C4-2B (cell line): ENCODE measurements around the gene VRK3.

Experiments
- H3K27ac ChIP-seq: fragments of 450-650 bp; 2 replicates; pipeline ENCODE4 v1.5.1; 2017
- ZFX ChIP-seq: fragments of 450-650 bp; IDR thresholded peaks from 2 replicates; pipeline ENCODE4 v1.6.1; 2017
- TF ChIP-seq, protein P1 (sequence below): fragments of 450-650 bp; conservative IDR thresholded peaks from 2 replicates; pipeline ENCODE4 v1.5.1; 2017; ENCODE audit warnings: mild to moderate bottlenecking

Gene VRK3

DNA sequence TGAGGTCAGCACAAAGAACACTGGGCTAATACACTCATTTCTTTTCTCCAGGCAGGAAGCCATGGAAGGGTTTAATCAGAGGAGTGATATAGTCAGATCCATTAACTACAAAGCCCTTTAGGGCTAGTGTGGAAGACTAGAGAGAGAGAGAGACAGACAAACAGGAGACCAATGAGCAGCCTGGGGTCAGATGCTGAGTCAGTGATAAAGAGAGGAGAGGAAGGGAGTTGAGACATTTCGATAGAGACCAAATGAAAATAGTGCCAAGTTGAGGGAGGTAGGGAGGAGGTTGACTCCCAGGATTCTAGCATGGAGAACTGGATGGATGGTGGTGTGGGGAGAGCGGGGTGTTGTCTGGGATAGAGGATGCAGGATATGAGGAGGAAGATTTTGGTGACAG lies 18.8 kb upstream of the VRK3 start:
- no peak for TF ChIP-seq ZFX
- no peak overlapping the region for H3K27ac ChIP-seq

DNA sequence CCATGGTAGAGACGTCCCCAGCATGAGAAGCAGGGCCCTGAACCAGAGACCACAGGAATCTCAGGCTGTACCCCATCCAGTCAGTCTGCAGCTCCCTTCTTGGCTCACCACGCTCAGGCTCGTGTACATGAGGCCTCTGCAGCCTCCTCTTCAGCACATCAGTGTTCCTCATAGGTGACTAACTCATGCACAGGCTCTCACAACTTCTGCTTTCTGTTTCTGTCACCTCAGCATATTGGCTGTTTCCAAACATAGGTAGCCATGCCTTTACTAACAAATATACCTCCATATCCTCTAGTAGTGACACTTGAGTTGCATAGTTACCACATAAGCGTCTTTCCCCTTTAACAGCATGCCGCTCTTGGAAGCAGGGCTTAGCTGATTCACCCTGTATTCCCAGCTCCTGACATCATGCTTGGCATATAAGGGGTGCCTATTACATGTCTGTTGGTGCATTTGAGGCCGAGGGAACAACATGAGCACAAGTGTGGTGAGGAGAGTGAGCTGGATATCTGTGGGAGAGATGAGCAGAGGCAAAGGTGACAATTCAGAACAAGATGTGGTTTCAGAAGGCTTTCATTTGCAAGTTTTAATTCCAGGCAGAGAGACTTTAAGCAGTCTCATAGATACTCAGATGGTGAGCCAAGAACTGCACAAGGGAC lies 17.3 kb upstream of the VRK3 start:
- TF ChIP-seq ZFX, result no peak
- TF ChIP-seq, protein P1, sequence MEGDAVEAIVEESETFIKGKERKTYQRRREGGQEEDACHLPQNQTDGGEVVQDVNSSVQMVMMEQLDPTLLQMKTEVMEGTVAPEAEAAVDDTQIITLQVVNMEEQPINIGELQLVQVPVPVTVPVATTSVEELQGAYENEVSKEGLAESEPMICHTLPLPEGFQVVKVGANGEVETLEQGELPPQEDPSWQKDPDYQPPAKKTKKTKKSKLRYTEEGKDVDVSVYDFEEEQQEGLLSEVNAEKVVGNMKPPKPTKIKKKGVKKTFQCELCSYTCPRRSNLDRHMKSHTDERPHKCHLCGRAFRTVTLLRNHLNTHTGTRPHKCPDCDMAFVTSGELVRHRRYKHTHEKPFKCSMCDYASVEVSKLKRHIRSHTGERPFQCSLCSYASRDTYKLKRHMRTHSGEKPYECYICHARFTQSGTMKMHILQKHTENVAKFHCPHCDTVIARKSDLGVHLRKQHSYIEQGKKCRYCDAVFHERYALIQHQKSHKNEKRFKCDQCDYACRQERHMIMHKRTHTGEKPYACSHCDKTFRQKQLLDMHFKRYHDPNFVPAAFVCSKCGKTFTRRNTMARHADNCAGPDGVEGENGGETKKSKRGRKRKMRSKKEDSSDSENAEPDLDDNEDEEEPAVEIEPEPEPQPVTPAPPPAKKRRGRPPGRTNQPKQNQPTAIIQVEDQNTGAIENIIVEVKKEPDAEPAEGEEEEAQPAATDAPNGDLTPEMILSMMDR, result no peak
- no peak overlapping the region for H3K27ac ChIP-seq

DNA sequence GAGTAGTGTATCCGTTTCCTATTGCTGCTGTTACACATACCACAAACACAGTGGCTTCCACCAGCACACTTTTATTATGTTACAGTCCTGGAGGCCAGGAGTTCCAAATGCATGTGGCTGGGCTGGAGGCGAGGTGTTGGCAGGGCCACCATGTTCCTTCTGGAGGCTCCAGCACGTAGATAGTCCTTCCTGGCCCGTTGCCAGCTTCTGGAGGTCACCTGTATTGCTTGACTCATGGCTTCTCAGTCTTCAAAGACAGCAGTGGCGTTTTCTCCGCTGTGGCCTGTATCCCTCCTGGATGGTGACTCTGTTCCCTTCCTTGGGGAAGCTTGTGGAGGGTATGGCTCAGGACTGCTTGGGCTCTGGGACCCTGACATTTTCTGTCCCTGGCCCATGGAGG lies 15.8 kb upstream of the VRK3 start:
- TF ChIP-seq, protein P1, result no peak
- no peak for TF ChIP-seq ZFX
- H3K27ac ChIP-seq, result no peak overlapping the region

DNA sequence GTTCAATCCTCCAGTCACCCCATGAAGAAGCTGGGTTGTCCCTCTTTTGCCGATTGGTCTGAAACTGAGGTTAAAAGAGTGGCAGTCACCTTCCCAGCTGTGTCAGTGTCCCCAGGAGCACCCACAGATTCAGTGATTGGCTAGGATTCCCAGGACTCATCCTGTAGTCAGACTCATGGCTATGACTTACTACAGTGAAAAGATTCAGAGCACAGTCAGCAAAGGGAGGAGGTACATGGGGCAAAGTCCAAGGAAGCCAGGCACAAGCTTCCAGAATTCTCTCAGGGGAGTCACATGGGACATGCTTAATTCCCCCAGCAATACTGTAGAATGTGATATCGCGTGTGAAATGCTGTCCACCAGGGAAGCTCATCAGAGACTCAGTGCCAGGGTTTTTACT lies 14.8 kb upstream of the VRK3 start:
- H3K27ac ChIP-seq, result no peak overlapping the region
- TF ChIP-seq, protein P1, result no peak
- TF ChIP-seq ZFX, result no peak

DNA sequence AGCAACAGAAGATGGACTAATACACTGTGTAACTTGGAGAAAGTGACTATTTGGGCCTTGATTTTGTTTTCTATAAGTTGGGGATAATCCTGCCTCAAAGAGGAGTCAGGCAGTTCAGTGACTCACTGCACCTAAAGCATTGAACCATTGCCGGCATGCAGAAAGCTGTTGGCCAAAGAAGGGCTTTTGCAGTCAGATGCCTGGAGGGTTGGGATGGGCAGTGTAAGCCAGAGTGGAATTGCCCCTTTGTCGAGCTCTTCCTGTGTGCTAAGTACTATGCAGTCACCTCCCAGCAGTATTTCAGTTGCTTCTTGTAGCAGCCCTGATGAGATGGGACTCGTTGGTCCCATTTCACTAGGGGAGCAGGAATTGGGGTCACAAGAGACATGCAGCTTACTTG lies 11.7 kb upstream of the VRK3 start:
- H3K27ac ChIP-seq, result no peak overlapping the region
- TF ChIP-seq ZFX, result no peak
- TF ChIP-seq, protein P1, result no peak

DNA sequence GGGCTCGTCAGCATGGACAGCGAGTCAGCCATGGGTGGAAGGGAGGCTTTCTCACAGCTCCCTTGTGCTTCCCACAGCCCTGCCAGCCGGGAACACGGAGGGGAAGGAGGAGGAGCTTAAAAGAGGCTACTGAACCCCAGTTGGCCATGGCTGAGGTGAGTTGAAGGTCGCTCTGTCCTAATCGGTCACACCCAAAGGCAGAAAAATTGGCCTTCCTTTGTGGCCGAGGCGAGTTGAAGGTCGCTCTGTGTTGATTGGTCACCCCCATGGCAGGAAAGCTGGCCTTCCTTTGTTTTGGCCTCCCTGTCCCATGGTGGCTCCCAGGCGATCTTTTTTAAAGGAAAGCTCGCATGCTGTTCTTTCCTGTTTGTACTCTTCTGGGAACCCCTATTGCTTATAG lies 5.8 kb upstream of the VRK3 start:
- no peak overlapping the region for H3K27ac ChIP-seq
- no peak for TF ChIP-seq ZFX
- TF ChIP-seq, protein P1, result no peak

DNA sequence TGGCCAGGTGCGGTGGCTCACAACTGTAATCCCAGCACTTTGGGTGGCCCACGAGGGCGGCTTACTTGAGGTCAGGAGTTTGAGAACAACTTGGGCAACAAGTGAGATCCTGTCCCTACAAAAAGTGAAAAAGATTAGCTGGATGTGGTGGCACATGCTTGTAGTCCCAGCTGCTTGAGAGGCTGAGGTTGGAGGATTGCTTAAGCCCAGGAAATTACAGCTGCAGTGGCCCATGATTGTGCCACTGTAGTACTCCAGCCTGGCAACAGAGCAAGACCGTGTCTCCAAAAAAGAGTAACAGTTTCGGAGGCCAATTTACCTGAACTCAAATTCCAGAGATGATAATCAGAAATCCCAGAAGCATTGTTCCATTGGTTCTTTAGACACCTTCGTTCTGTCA lies 5.1 kb upstream of the VRK3 start:
- TF ChIP-seq, protein P1, result no peak
- no peak for TF ChIP-seq ZFX
- H3K27ac ChIP-seq, result no peak overlapping the region

DNA sequence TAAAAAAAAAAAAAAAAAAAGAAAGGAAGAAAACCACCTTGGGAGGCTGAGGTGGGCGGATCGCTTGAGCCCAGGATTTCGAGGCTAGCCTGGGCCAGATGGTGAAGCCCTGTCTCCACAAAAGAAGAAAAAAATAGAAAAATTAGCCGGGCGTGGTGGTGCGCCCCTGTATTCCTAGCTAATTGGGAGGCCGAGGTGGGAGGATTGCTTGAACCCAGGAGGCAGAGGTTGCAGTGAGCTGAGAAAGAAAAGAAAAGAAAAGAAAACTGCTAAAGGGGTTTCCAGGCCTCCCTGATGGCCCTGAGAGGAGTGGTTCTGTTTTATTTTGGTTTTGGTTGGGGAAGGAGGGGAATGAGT lies 1.4 kb upstream of the VRK3 start:
- TF ChIP-seq, protein P1, result no peak
- no peak for TF ChIP-seq ZFX
- peak overlapping the region; percentile 78 for H3K27ac ChIP-seq
